ENCODE results near the gene MACC1. TPM values are rescaled to one million over a fixed set of nuclear protein-coding genes. Genes with fewer than 3 reads are reported as not detected.
A peak's percentile ranks its signal among the peaks of the same experiment; 100 is the strongest.

The MACC1 gene
- total and polyA plus RNA-seq, 10 of the 15 experiments (the other 5 are each of a cell fraction or from before 2014, with no cell fraction given): 6.0 to 61.1 (median 12.7) TPM

GRCh38 chr7:20233362-20233761, 16.2 kb upstream of the MACC1 start:
- BruUV-seq (replicated peaks): no TSS peak
- no peaks in the 10 kb centered on the region for H3K27me3 ChIP-seq (replicated peaks in 1 of 2; ENCODE audit: control insufficient read depth in 2 of 2, insufficient read depth in 2 of 2, low read length in 1 of 2)
- H4K20me1 ChIP-seq (ENCODE audit: control insufficient read depth, insufficient read depth): no peaks in the 10 kb centered on the region
- ChIA-PET CTCF (interaction anchor here (1.4 to 12.5 kb wide), 3 partner anchors 13 to 52 kb away, joined by 3 to 159 read pairs (median 4); partner anchors contain the start of gene MACC1), POLR2A (interaction anchor here (0.8 to 10.2 kb wide), 5 partner anchors 13 to 103 kb away, joined by 3 to 151 read pairs (median 4); partner anchors contain the start of gene MACC1), RAD21 (ENCODE audit: unreplicated experiment) (interaction anchor here (1.6 to 11.5 kb wide), 3 partner anchors 9 to 35 kb away, joined by 3 to 230 read pairs (median 12); partner anchors contain the start of gene MACC1), SMC1A (ENCODE audit: uncharacterized antibody, unreplicated experiment) (interaction anchor here (1.1 to 16.4 kb wide), 7 partner anchors 15 to 92 kb away, joined by 3 to 474 read pairs (median 12); partner anchors contain the start of gene MACC1)
- no peak overlapping the region for H3K9ac ChIP-seq (ENCODE audit: control insufficient read depth, insufficient read depth, low read length)
- H3K4me2 ChIP-seq (ENCODE audit: control insufficient read depth, insufficient read depth): 0 out of 2 replicates have a peak overlapping the region, but pooled peaks have one; percentile 41
- no peaks in the 10 kb centered on the region for H3K36me3 ChIP-seq (ENCODE audit: control insufficient read depth in 2 of 2, insufficient read depth in 2 of 2, low read length in 1 of 2)
- DNase-seq (ENCODE audit: low read depth, low spot score): no peak
- ATAC-seq: peak; percentile 46
- H3K9me3 ChIP-seq (replicated peaks; ENCODE audit: control insufficient read depth, insufficient read depth, low read length): no peaks in the 10 kb centered on the region; the same call in 2 of the 3 replicates
- H3K4me3 ChIP-seq: no peak overlapping the region
- FAIRE-seq: no peak
- in situ Hi-C loops (cut with MboI) (loop anchor here (25.0 kb wide), 2 partner anchors 1129 to 1704 kb away; partner anchors contain the start of gene CDCA7L), intact Hi-C loops (cut with micrococcal nuclease; ENCODE audit: unreplicated experiment) (no loop called here)
- H3K4me1 ChIP-seq (ENCODE audit: control insufficient read depth, insufficient read depth, low read length): peaks cover 22% of the 10 kb centered on the region
- H3K27ac ChIP-seq (ENCODE audit: control insufficient read depth, insufficient read depth): no peak overlapping the region
- H2AFZ ChIP-seq (ENCODE audit: control insufficient read depth, low read depth, low read length): peak overlapping the region; percentile 13
- no peaks in the 10 kb centered on the region for H3K79me2 ChIP-seq (ENCODE audit: control insufficient read depth, insufficient read depth, low read length)
- WGBS (ENCODE audit: insufficient coverage, insufficient replicate concordance, low lambda C conversion rate, missing lambda C conversion rate): 42% methylated on average over 4 of the region's 4 CpGs
- TF ChIP-seq, protein P1, sequence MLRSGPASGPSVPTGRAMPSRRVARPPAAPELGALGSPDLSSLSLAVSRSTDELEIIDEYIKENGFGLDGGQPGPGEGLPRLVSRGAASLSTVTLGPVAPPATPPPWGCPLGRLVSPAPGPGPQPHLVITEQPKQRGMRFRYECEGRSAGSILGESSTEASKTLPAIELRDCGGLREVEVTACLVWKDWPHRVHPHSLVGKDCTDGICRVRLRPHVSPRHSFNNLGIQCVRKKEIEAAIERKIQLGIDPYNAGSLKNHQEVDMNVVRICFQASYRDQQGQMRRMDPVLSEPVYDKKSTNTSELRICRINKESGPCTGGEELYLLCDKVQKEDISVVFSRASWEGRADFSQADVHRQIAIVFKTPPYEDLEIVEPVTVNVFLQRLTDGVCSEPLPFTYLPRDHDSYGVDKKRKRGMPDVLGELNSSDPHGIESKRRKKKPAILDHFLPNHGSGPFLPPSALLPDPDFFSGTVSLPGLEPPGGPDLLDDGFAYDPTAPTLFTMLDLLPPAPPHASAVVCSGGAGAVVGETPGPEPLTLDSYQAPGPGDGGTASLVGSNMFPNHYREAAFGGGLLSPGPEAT (IDR thresholded peaks at IDR 0.05; ENCODE audit: low read depth): peak; percentile 64; the same call in 1 of the 2 replicates
- TF ChIP-seq ZNF217 (IDR thresholded peaks at IDR 0.05) (peak; percentile 28; the same call in 1 of the 2 replicates), NR2F1 (conservative IDR thresholded peaks at IDR 0.05) (peak; percentile 45), SKIL (IDR thresholded peaks at IDR 0.05; ENCODE audit: low read depth, poor library complexity, severe bottlenecking) (peak; percentile 26), ETV6 (conservative IDR thresholded peaks at IDR 0.05 in 1 of 2, IDR thresholded peaks at IDR 0.05 in 1 of 2; ENCODE audit: borderline replicate concordance in 1 of 2, low read depth in 1 of 2) (peak in 1 of 2 experiments; percentile 37; a peak in 1 of 4 replicates), MTA2 (IDR thresholded peaks at IDR 0.05; ENCODE audit: low read depth) (peak; percentile 73), ZBED1 (IDR thresholded peaks at IDR 0.05; ENCODE audit: borderline replicate concordance) (0 out of 2 replicates have a peak, but pooled peaks have one; percentile 40), ATF7 (IDR thresholded peaks at IDR 0.05; ENCODE audit: low read depth) (peak; percentile 49; the same call in 1 of the 2 replicates), ZNF622 (IDR thresholded peaks at IDR 0.05) (no peak), DPF2 (IDR thresholded peaks at IDR 0.05) (peak; percentile 46; the same call in 1 of the 2 replicates), EP300 (IDR thresholded peaks at IDR 0.05; ENCODE audit: borderline replicate concordance in 1 of 2, control insufficient read depth in 1 of 2, low read depth in 2 of 2, low read length in 2 of 2) (peak in 1 of 2 experiments; percentile 55; a peak in 1 of 4 replicates), RAD51 (IDR thresholded peaks at IDR 0.05) (peak; percentile 45; the same call in 1 of the 2 replicates)
- TF ChIP-seq, protein P2, sequence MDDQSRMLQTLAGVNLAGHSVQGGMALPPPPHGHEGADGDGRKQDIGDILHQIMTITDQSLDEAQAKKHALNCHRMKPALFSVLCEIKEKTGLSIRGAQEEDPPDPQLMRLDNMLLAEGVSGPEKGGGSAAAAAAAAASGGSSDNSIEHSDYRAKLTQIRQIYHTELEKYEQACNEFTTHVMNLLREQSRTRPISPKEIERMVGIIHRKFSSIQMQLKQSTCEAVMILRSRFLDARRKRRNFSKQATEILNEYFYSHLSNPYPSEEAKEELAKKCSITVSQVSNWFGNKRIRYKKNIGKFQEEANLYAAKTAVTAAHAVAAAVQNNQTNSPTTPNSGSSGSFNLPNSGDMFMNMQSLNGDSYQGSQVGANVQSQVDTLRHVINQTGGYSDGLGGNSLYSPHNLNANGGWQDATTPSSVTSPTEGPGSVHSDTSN (IDR thresholded peaks at IDR 0.05; ENCODE audit: insufficient replicate concordance, low read depth, low read length): no peak
- TF ChIP-seq, protein P3, sequence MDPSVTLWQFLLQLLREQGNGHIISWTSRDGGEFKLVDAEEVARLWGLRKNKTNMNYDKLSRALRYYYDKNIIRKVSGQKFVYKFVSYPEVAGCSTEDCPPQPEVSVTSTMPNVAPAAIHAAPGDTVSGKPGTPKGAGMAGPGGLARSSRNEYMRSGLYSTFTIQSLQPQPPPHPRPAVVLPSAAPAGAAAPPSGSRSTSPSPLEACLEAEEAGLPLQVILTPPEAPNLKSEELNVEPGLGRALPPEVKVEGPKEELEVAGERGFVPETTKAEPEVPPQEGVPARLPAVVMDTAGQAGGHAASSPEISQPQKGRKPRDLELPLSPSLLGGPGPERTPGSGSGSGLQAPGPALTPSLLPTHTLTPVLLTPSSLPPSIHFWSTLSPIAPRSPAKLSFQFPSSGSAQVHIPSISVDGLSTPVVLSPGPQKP (IDR thresholded peaks at IDR 0.05; ENCODE audit: low read depth, low read length): no peak

Data from GM12878 (cell line).